Lung (tissue), 12 donors: ENCODE results near the gene PANK4. TPM values are rescaled to one million over a fixed set of nuclear protein-coding genes. Genes with fewer than 3 reads are reported as not detected.

Experiments used
- ATAC-seq: fragments of 200-7000 bp; cut with Tn5 transposase; one replicate; pipeline ENCODE4 v1.9.1; 2020; ENCODE audit warnings: moderate number of reproducible peaks; ENCODE audit not compliant: insufficient read depth, low FRiP score
- DNase-seq, 3 donors: peaks; one replicate each; pipeline ENCODE4 v3.0.0-alpha.2; 2013 to 2017
- H3K27ac ChIP-seq, 2 donors: one replicate each; pipeline ENCODE4 v1.5.1; 2013; ENCODE audit warnings: mild to moderate bottlenecking in 2 of 2, moderate library complexity in 2 of 2, control low read depth in 1 of 2, inconsistent platforms in 1 of 2, low read depth in 1 of 2, low read length in 1 of 2
- H3K27me3 ChIP-seq, 3 donors: one replicate each; pipeline ENCODE4 v1.5.1; 2013; ENCODE audit warnings: low read length in 2 of 3; ENCODE audit not compliant: control insufficient read depth in 3 of 3, insufficient read depth in 3 of 3
- H3K36me3 ChIP-seq, 4 donors: one replicate each; pipeline ENCODE4 v1.5.1; 2013; ENCODE audit warnings: low read length in 4 of 4, mild to moderate bottlenecking in 1 of 4, moderate library complexity in 1 of 4; ENCODE audit not compliant: control insufficient read depth in 4 of 4, insufficient read depth in 4 of 4
- H3K4me1 ChIP-seq, 5 donors: one replicate each; pipeline ENCODE4 v1.5.1; 2013; ENCODE audit warnings: low read length in 5 of 5, mild to moderate bottlenecking in 2 of 5, moderate library complexity in 1 of 5; ENCODE audit not compliant: control insufficient read depth in 5 of 5, insufficient read depth in 5 of 5
- H3K4me3 ChIP-seq: one replicate; pipeline ENCODE4 v1.5.1; 2013; ENCODE audit warnings: mild to moderate bottlenecking, control low read depth, moderate library complexity
- H3K9ac ChIP-seq, 2 donors: one replicate each; pipeline ENCODE4 v1.5.1; 2013; ENCODE audit warnings: low read length in 2 of 2, control low read depth in 1 of 2; ENCODE audit not compliant: insufficient read depth in 1 of 2
- H3K9me3 ChIP-seq, 4 donors: one replicate each; pipeline ENCODE4 v1.5.1; 2013; ENCODE audit warnings: low read length in 3 of 4, mild to moderate bottlenecking in 1 of 4, moderate library complexity in 1 of 4; ENCODE audit not compliant: control insufficient read depth in 4 of 4, insufficient read depth in 3 of 4
- CTCF ChIP-seq: IDR thresholded peaks from 2 replicates; pipeline ENCODE4 v1.5.1; 2012; ENCODE audit warnings: mild to moderate bottlenecking; ENCODE audit errors: control extremely low read depth, extremely low read depth
- WGBS, 2 donors: extraction: QIAGEN DNeasy Blood & Tissue Kit; methylation state at CpG; one replicate each; pipeline ENCODE4 v1.1.7; 2013; 5-methylcytosine and 5-hydroxymethylcytosine counted together
- polyA plus RNA-seq, 2 donors: library from polyadenylated mRNA; stranded (reverse); fragments of 200-250 nt; gene quantifications; one replicate each; pipeline ENCODE4 v1.2.1, GENCODE V29; 2013
- total RNA-seq, 2 donors: library from RNA; depleted of rRNA in 1 of 2; stranded (reverse); fragments of >200 nt in 1 of 2; gene quantifications; one replicate each; pipeline ENCODE4 v1.2.1, GENCODE V29; 2014 to 2021
- donor health status: control.
- donor health status: control.
- donor health status: Bipolar disorder and iron deficiency.
- donor health status: healthy.
- donor health status: DM: yes; HTN: yes; CAD: no.

PANK4 gene
- total and polyA plus RNA-seq, 4 donors, result 17.6 to 36.3 (median 21.7) TPM

DNA sequence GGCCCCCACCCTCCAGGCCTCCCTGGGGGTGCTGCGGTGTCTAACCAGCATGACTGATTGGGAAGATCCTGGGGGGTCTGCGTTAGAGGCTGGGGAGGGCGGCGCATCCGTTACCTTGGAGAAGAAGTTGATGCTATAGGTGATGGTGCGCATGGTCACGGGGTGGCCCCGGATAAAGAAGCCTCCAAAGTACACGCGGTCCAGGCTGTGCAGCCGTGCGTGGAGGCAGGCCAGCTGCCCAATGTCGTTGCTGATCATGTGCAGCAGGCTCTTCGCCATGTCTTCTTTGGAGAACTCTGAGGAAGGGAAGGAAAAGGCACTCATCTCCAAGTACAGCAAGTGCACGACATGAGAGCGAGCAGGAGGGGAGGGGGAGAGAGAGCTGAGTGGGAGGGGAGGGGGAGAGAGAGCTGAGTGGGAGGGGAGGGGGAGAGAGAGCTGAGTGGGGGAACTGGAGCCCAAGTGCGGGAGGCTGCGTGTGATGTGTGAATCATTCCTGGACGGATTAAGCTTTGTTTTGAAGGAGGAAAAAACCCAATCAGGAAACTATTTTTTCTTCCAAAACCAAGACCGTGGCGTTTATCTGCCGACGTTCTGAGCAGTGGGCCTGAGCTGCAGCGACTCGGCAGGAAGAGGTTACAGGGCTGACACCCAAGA, 7.2 kb downstream of the PANK4 start:
- H3K4me3 ChIP-seq, result no peak overlapping the region
- H3K36me3 ChIP-seq, result peaks cover 8 to 73% (median 36%) of the 10 kb centered on the region in 4 donors
- no peaks in the 10 kb centered on the region for H3K27me3 ChIP-seq
- whole genome bisulfite sequencing, 2 donors, result 92 to 93% methylated on average over 25 of the region's 25 CpGs
- H3K9ac ChIP-seq, result no peak overlapping the region
- H3K27ac ChIP-seq, result no peak overlapping the region
- TF ChIP-seq CTCF, result no peak
- H3K4me1 ChIP-seq, result peaks cover 3 to 9% (median 6%) of the 10 kb centered on the region in 5 donors
- no peak for DNase-seq
- H3K9me3 ChIP-seq, result no peaks in the 10 kb centered on the region
- no peak for ATAC-seq

DNA sequence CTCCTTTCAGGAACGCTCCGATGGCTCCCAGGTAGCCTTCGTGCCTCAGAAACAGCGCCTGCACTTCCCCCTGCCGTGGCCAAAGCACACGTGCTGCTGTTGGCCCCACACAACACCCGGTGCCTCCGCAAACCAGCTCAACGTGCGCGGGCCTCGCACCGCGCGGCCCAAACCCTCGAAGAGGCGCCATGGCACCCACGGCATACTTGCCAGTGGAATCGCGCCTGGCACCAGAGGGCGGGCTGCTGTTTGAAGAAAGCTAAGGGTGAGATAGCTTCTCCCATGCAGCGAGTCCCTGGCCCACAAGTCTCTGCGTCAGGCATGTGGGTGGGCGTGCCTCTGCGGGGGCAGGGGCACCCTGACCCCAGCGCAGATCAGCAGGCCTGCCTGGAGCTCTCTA, 7.9 kb downstream of the PANK4 start:
- H3K36me3 ChIP-seq, result peaks cover 10 to 80% (median 38%) of the 10 kb centered on the region in 4 donors
- DNase-seq, result no peak
- no peak for TF ChIP-seq CTCF

DNA sequence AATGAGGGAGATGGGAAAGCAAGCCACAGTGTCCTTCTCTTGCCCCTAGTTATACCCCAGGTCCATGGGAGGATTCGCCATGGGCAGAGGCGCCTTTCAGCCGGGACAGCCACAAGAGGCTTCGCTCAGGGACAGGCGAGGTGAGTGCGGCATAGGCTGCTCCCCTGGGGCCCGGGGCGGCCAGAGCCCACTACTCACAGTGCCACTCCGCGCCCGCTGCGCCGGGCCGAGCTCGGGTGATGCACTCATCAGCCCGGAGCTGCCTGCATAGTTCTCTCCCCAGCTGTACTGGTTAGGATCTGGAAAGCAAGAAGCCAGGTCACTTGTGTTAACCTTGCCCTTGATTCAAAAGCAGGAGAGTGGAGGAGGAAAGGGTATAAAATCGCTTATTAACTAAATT, 8.4 kb downstream of the PANK4 start:
- no peak for DNase-seq

More for the DNA sequence above, 7.9 kb downstream of the PANK4 start:
- no peak overlapping the region for H3K4me3 ChIP-seq
- H3K27me3 ChIP-seq, result no peaks in the 10 kb centered on the region
- no peak for ATAC-seq
- no peaks in the 10 kb centered on the region for H3K9me3 ChIP-seq
- H3K27ac ChIP-seq, result no peak overlapping the region
- H3K4me1 ChIP-seq, result peaks cover 0 to 4% (median under 1%) of the 10 kb centered on the region in 5 donors
- 96% methylated on average over 26 of the region's 26 CpGs for WGBS, 2 donors
- H3K9ac ChIP-seq, result no peak overlapping the region

More for the DNA sequence above, 8.4 kb downstream of the PANK4 start:
- Histone ChIP-seq H3K4me1 (no peaks in the 10 kb centered on the region), H3K27ac (no peak overlapping the region), H3K9ac (no peak overlapping the region), H3K27me3 (no peaks in the 10 kb centered on the region), H3K36me3 (peaks cover 10 to 85% (median 42%) of the 10 kb centered on the region in 4 donors), H3K4me3 (no peak overlapping the region), H3K9me3 (no peaks in the 10 kb centered on the region)
- no peak for TF ChIP-seq CTCF
- ATAC-seq, result no peak
- WGBS, 2 donors, result 97 to 98% methylated on average over 17 of the region's 17 CpGs
